Stimulated activated CD8-positive, alpha-beta memory T cell treated with anti-CD3 and anti-CD28 coated beads, Interleukin-4, amount 100 ng/mL, for 24 hours (primary cell): ENCODE results near the gene RASGRP2.

Source experiments
- DNase-seq: peaks from one replicate; pipeline ENCODE4 v3.0.0-alpha.2; 2020; ENCODE audit warnings: low read depth

Gene RASGRP2

DNA sequence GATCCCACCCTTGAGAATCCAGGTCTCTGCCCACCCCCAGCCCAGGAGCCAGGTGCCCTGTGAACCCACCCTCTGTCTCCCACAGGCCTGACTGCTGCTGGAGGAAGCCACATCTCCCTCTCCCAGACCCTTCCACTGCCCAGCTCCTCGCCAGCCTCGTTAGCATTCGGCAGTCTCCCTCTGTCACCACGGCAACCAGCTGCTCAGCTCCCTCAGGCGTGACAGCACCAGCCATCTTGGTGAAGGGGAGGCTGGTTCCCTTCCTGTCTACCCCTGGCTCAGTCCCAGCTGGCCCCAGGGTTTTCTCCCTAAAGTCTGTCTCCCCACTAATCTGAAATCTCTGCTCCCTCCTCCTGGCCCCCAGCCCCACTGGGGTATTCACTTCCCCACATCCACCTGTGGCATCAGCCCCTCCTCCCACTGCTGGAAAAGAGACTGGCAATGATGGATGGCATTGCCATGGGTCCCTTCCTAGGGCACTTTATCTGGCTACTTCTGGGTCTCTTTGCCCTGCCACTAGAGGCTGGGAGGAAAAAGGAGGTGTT, 49.0 kb downstream of the RASGRP2 start:
- no peak for DNase-seq

DNA sequence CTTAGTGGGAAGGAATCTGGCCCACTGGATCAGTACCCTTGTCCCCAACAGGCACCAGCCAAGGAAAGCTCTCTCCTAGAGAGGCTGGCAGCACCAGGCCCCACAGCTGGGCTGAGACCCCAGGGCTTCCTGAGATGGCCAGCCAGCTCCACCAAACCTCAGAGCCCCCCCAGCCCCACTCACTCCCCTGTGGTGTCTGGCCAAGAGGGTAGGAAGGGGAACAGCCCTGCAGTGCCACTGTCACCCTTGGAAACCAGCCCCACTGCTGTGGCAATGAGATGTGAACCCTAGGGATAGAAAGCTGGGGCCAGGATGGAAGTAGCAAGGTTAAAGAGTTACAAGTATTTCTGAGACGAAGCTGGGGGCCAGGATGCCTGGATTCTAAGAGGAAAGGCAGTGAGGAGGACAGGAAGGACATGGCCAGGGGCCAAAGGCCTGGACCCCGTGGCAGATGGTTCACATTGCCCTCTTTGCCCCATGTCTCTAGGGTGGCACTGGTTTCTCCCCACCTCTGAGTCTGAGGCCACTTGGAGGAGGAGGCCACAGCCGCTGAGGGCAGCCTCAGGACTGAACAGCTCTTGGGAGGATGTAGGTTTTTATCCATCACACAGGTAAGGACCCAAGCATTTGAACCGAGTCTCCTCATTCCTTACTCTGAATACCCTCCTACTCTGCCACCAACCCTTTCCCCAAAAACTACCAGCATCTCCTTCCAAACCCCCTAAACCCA, 49.8 kb downstream of the RASGRP2 start:
- no peak for DNase-seq

DNA sequence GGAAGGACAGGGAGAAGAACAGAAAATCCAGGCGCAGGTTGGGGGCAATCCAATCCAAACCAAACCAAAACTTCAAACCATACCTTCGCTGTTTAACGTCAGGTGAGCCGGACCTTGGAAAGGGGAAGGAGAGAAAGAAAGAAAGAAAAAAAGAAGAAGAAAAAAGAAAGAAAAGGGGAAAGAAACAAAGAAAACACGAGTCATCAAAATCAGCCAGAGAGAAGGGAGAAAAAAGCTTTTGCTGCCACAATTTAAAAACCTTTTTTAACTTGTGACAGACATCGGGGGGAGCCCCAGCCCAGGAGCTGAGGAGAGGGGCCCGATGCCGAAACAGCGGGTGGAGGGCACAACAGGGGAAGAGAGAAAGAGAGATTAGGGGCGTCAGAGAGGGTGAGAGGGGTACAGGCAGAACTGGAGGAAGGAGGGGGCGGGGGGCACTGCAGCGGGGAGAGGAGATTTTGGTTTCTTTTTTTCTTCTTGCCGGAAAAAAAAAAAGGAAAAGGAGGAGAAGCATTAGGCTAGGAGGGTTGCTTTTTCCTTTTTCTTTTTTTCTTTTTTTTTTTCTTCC, 51.1 kb downstream of the RASGRP2 start:
- no peak for DNase-seq

DNA sequence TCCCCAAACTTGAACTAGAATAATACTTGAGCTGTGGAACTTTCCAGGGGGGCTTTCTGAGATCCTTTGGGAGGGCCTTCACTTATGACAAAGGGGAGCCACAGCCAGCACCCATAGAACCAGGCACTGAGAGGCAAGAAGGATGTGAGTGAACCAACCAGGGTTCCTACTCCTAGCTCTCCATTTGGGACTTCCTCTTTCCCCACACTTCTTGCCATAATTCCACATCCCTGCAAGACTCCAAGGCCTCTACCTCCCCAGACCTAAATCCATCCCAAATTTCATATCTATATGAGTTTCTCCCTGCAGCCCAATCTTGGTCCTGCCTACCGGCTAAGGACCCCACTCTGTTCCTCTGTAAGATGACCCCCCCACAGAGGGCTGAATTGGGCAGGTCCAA, 52.4 kb downstream of the RASGRP2 start:
- DNase-seq = no peak

DNA sequence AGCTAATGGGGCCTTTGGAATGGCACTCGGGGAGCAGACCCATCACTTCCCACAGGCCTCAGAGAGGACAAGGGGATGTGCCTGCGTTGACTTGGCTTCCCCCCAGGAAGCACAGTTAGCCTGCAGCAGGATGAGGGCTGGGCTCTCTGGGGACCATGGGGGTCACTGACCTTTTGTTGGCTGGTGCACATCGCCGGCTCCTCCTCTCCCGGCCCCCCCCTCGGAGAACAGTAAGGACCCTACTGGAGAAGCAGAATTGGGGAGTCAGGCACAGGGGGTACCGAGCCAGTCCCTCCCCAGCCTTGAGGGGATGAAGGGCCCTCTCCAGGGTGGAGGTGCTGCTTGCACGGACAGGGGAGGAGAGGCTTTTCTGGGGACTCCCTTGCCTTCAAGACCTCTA, 53.7 kb downstream of the RASGRP2 start:
- DNase-seq = no peak

DNA sequence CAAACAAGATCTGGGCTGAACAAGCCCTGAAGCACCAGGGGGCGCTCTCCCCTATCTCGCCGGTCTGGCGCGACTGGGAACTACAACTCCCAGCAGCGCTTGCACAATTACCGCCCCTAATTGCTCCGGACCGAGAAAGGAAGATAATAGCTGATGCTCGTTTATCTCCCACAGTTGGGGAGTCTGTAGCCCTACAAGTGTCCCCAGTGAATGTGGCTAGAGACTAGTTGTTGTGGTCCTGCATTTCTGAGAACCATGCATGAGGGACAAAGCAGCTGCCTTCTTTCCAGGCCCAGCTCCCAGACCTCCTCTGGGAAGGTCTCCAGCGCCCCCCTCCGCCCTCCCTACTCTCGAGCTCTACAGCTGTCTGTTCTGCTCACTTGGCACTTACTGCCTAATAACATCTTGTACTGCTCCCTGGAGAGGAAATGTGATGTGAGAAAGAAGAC, 55.4 kb downstream of the RASGRP2 start:
- DNase-seq = peak; percentile 88

DNA sequence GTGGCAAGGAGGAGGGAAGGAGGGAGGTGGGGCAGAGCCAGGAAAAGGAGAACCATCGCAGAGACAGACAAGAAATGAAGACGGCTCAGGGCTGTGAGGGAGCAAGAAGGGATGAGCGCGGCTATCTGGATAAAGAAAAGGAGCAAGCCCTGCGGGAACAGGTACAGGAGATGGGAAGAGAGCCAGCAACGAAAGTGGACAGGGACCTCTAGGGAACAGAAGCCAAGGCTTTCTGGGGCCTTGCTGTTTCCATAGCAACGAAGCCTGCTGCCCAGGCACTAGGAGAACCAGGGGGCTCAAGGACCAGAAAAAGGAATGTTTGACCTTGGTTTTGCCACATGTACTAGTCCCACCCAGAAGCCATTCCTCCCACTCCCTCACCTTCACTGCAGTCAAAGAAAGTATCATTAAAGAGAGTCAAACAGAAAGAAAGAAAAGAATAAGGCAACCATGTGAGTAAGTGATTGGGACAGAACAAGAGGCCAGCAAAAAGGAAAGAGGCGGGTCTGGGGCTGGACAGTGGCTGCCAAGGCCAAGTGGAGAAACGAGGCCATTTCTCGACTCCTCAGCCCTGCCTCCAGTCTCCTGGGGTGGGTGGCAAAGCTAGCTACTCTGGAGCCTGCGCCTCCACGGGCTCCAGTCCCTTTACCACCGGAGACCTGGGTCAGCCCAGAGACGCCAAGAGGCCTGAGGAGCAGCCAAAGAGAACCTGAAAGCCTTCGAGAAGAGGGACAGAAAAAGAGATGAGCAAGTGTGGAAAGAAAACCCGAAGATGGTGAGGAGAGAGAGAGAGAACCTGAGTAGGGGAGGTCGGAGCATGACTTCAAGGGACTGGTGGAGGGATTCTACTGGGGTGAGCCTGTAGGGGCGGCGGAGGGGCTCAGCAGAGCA, 56.1 kb downstream of the RASGRP2 start:
- no peak for DNase-seq

DNA sequence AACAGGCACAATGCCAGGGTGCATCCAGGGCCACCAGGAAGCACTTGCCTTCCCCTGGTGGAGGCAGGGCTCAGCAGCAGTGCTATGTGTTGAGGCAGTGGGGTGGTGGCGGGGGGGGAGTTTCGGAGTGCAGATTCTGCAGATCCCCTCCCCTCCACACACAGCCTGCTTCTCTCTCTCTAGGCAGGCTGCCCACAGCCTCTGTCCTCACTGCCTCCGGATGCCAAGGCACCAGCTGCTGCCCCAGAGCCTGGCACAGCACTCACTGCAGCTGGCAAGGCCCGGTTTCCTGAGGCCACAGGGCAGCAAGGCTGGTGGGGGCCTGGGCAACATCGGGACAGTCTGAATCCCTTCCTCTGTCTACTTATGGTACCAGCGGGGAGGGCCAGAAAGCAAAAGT, 56.7 kb downstream of the RASGRP2 start:
- DNase-seq = no peak

DNA sequence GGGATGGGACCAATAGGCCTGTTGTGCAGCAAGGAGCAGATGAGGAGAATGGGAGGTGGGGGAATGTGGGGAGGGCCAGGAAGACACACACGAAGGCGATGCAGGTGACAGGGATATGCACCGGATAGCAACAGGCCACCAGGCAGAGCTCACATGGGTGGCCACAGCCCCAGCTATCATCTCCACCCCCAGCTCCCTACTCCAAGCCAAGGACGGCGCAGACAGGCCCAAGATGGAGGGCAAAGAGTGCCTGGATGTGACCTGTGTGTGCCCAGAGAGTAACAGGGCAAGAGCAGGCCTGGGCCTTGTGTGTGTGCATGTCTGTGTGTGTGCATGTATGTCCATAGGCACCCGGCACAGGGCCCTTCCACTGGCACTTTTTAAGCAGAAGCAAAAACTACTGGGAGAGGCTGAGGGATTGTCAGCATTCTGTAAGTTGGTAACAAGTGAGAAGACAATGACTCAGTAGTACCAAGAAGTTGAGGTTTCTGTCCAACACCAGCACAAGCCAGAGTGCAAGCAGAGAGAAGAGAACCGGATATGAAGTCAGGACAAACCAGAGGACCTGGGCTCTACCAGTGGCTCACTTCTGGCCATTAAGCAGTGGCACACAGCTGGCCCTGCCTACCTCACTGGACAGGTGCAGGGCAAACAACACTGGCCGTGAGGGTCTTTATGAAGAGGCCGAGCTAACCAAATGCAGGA, 57.3 kb downstream of the RASGRP2 start:
- DNase-seq = no peak

DNA sequence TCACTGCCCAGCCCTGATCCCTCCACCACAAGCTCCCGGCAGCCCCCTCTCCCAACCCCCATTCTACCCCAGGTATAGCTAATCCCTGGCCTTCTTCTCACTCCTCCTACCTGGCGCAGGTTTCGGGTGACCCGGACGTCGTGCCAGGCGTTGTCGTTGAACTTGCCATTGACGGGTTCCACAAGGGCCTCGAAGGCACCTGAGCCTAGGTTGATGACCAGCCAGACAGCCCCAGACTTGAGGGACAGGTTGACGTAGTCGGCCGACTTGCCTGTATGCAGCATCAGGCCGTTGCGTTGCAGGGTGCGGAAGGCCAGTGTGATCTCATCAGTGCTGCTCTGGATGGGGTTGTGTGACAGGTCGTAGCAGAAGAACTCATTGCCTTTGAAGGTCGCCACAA, 58.4 kb downstream of the RASGRP2 start:
- no peak for DNase-seq

DNA sequence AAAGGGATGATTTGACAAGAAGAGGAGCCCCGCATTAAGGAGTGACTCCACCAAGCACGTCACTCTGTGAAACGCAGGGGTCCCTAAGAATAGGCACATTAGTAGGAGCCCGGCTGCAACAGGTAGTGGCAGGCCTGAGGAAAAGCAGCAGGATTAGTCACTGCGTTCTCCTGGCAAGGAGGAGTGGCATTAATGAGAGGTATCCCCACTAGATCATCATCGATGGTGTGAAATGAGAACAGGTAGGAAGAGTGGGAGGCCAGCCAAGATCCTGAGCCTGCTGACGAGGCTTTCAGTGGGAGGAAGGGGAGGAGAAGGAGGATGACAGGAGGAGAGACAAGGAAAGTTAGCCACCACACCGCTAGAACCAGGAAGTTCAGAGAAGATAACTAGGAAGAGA, 59.6 kb downstream of the RASGRP2 start:
- no peak for DNase-seq

DNA sequence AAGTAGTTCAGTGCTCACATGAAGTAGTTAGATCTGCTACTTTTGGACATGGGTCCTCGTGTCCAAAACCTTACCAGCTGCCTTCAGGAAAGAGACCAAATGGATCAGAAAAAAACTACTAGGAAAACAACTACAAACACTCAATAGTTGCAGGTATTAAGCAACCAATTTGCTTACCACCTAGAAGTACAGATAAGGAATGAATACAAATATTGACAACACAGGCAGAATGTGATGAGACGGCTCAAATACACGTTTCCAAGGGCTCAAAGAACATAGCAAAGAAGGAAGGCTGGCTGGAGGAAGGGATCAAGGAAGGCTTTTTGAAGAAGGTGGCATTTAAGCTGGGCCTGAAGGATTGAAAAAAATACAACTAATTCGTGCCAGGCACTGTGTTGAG, 62.8 kb downstream of the RASGRP2 start:
- no peak for DNase-seq

DNA sequence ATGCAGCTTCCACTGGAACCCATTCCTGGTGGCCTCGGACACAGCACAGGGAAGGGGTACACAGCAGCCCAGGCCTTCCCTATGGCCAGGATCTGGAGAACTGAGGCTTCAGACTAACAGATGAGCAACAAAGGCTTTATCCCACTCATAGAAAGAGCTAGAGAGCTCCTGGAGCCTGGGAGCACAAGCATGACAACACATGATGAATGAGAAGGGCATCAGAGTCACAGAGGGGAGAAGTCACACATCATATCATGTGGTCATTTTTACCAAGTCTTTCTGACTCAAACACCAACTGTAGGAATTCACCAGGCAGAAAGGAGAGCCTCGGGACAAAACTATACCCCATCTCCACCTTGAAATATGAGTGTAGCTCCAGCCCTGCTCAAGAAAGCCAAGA, 64.1 kb downstream of the RASGRP2 start:
- no peak for DNase-seq

DNA sequence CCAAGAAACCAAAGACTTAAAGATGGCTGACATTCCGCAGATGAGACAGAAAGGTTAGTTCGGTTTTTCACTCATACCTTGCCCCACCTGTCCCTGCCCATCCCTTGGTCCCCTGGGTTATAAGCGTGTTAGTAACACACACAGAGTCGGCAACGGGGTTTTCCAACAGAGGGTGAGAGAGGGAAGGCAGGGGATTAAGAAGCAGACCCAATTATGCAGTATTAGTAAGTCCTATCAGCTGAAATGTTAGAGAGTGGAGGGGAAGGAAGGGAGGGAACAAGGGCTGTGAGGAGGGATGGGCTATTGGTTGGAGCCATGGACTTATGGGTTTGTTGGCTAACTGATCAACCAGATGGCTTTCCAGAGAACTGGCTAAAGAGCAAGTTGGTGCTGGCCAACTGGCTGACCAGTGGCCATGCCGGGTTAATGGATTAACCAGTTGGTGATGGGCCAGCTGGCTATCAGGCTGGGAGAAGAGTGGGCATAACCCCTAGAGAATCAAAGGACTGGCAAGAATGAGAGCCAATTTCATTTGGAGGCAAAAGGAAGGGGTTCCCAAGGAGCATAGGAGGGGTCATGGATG, 66.4 kb downstream of the RASGRP2 start:
- no peak for DNase-seq
